ENCODE measurements around the gene TRAP1.
"Not testable (repeated sequence)": the region's sequence is repeated elsewhere in the genome, so short reads cannot be mapped to it uniquely, and the experiment has no call there.

Gene TRAP1

GRCh38 chr16:3608976-3609375, 108.3 kb downstream of the TRAP1 start:
- not testable (repeated sequence) for DNase-seq

DNA sequence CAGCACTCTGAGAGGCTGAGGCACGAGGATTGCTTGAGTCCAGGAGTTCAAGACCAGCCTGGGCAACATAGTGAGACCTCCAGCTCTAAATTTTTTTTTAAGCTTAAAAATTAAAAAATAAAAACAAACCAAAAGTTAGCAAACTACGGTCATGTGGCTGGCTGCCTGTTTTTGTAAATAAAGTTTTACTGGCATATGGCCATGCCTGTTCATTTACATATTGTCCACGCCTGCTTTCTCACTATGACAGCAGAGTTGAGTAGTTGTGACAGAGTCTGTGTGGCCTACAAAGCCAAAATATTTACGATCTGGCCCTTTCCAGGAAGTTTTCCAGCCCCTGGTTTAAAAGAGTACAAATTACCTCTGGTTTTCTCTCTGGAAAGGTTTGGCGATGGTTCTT, 109.3 kb downstream of the TRAP1 start:
- DNase-seq: no peak
